ENCODE data around the gene GRIN2A.

The GRIN2A gene

GRCh38 chr16:10026593-10026992, 155.6 kb downstream of the GRIN2A start:
- no peak for DNase-seq

- no peak for DNase-seq
These were observed 160.1 kb downstream of the GRIN2A start for GRCh38 chr16:10022098-10022497.

GRCh38 chr16:10020866-10021265, 161.4 kb downstream of the GRIN2A start:
- DNase-seq: no peak

DNA sequence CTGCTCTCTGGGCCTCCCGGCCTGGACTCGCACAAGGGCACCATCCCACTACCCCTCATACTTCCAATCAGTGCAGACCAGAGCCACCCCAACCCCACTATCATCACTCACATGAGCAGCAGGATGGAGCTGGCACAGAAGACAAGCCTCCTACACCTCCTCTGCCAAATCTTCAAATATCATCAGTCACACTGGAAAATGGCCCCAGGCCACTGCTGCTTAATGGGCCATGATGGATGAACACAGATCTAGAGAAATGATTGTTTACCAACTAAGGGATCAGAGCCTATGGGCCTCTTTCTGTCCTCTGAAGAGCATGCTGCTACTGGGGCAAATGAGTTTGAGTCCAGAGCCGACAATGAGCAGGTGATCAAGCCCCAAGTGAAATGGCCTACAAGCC, 165.5 kb downstream of the GRIN2A start:
- no peak for DNase-seq

DNA sequence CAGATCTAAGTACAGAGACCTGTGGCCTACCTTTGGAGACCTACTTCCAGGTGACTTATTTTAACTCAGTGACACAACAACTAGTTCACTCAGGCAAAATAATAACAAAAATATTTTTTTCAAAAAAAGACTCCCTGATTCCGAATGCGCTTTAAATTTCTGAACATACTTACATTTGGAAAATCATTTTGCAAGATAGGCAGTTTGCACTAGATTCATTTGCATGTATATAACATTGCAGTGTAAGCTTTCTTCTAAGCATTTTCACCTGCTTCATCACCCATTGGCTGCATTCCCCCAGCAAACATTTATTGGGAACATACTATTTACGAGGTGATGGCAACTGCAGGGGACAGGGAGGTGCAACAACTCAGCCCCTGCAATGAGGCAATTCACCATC, 166.8 kb downstream of the GRIN2A start:
- DNase-seq: no peak

DNA sequence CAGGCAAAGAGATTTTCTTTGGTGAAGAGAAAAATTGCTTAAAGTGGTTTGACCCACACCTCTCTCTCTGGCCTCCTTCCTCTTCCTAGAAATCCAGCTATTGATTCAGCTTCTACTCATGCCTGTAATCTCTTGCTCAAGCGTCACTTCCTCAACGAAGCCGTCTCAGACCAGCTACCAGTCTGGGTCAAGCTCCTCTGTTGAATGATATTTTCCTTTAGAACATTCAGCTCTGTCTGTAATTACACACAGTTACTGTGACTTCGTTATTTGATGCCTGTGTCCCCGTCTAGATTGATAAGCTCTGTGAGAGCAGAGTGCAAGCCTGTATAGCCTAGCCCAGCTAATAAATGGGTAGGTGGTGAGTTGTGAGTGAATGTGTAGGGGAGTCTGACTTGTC, 168.5 kb downstream of the GRIN2A start:
- no peak for DNase-seq

- no peak for DNase-seq
These were observed 168.9 kb downstream of the GRIN2A start for GRCh38 chr16:10013364-10013763.

- DNase-seq: no peak
These were observed 172.5 kb downstream of the GRIN2A start for GRCh38 chr16:10009684-10010083.

DNA sequence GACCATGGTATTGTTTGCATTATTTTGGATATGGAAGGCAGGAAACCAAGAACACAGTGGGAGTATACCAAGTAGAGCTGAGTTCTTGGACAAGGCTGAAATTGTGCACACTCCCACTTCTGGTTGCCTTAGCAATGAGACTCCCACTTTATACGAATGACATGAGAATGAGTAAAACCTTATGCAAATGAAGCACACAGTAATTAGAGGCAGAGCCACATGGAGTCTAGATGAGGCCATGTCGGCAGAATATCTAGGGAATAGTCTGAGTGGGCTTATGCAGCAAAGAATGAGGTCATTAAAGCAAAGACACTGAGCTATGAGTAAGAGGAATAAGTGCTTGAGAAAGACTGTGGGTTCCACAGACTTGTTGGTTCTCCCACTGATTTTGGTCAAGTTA, 178.7 kb downstream of the GRIN2A start:
- no peak for DNase-seq

DNA sequence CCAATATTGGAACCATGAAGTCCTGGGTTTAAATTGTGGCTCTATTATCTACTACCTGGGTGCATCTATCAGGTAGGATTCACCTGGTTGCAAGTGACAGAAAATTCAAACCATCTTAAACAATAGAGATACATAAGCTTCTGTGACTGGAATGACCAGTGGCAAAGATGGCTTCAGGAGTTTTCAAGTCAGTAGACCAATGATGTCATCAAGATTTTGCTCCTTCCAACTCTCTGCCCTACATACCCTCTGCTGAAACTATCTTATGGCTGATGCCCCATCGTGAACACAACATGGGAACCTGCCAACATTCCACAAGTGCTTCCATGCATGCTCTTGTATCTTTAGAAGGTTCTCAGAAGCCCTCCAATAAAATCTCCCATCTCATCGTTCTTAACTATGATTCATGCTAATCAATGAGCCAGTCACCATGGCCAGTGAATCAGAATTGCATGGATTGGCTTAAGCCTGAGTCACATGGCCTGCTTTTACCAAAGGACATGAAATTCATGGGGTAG, 180.9 kb downstream of the GRIN2A start:
- no peak for DNase-seq

GRCh38 chr16:9996221-9996620, 186.0 kb downstream of the GRIN2A start:
- DNase-seq: no peak

DNA sequence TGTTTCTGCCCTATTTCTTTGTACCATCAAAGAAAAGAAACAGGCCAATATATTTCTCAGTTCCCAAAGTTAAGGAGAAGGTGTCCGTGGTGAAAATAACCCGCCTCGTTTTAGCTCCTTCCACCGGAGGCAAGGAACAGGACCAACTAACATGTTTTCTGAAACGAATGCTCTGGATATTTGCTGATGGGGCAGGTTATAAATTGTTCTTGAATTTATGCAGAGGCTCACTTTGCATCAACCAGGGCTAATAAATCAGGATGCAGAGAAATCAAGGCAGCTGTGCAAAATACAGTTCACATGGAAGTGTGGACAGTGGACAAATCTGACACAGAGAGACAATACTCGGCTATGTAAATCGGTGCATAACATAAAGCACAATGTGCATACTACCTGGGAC, 189.8 kb downstream of the GRIN2A start:
- no peak for DNase-seq

GRCh38 chr16:9980981-9981380, 201.2 kb downstream of the GRIN2A start:
- no peak for DNase-seq

DNA sequence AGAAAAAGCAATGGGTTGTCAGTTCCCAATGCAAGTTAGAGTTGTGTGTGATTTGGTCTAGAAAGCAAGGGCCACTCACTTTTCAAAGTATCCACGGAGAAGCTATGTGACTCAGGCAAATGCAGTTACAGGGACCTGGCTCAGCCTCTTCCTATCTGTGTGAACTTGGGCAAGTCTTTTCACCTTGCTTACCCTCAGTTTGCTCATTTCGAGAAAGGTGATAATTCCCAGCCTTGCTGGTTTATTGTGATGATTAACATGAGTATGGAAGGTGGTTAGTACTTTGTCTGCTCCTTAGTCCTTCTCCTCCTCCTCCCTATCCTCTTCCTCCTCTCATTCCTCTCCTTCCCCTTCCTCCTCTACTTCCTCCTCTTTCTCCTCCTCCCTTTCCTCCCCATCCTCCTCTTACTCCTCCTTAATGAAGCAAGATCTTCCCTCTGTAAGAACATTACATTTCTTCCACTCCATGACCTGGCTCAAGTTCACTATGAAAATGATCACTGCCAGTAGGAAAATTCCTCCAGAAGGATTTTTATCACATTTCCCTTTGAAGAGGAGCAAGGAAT, 204.0 kb downstream of the GRIN2A start:
- no peak for DNase-seq

GRCh38 chr16:9977333-9977897, 204.8 kb downstream of the GRIN2A start:
- DNase-seq: no peak

GRCh38 chr16:9976601-9977000, 205.6 kb downstream of the GRIN2A start:
- DNase-seq: no peak

GRCh38 chr16:9971907-9972306, 210.3 kb downstream of the GRIN2A start:
- no peak for DNase-seq

DNA sequence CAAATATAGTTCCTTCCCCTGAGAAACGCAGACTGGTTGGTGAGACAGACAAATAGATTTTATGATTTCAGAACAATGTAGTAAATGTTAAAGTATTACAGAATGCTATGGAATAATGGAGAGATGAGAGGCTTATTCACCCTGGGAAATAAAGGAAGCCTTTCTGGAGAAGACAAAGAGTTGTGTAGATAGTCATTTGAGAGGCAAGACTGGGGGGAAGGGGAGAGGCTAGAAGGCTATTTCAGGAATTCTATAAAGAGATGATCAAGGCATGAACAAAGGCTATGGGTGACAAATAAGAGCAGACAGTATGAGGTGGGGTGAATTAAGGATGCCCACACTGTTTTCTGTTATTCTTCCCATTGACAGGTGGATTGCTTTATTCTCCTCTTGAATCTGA, 211.4 kb downstream of the GRIN2A start:
- DNase-seq: no peak

- no peak for DNase-seq
These were observed 212.0 kb downstream of the GRIN2A start for GRCh38 chr16:9970244-9970643.

GRCh38 chr16:9969580-9969979, 212.6 kb downstream of the GRIN2A start:
- DNase-seq: no peak

DNA sequence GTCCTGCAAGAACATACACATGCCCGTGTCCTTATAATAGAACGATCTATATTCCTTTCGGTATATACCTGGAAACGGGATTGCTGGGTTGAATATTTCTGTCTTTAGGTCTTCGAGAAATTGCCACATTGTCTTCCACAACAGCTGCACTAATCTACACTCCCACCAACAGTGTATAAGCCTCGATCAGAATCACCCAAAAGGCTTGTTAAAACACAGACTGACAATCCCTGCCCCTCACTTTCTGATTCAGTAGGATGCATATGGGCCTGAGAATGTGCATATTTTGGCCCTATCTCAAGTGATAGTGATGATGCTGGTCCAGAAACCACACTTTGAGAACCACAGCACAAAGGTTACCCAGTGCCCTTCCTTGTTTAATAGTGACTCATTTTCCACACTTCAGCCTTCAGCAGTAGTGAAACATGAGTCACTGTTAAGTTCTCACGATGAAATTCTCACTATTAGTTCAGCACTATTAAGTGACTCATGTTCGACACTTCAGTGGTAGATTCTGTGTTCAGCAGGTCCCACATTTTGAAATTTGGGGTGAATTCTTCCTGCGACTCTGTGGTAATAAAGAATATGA, 215.6 kb downstream of the GRIN2A start:
- no peak for DNase-seq

DNA sequence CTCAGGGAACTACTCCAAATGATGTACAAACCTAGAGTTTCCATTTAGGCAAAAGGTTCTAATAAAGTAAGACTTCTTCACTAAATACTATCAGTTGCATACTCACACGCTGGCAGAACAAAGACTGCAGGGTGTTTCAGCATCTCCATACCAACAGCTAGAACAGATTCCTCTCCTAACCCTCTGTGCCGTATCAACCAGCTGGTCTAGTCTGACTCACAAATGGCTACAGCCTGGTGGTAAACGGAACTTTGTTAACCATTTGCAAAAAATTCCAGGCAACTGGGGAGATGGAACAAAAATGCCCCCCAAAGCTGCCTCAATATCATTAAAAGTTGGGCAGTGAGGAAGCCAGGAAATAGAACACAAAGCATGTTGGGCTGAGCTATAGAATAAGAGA, 217.1 kb downstream of the GRIN2A start:
- no peak for DNase-seq

DNA sequence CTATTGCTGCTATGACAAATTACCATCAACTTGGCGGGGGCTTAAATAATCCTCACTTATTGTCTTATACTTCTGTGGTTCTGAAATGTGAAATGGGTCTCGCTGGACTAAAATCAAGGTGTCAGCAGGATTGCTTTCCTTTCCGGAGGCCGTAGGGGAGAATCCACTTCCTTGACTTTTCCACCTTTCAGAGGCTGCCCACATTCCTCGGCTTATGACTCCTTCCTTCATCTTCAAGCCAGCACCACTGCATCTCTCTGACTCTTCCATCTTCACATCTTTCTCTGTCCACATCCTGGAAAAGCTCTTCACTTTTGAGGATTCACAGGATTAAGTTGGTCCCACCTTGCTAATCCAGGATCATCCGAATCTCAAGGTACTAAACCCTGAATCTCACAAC, 217.8 kb downstream of the GRIN2A start:
- no peak for DNase-seq

- no peak for DNase-seq
These were observed 224.8 kb downstream of the GRIN2A start for GRCh38 chr16:9957433-9957832.

GRCh38 chr16:9957002-9957401, 225.2 kb downstream of the GRIN2A start:
- no peak for DNase-seq
